Measurements from ENCODE around the gene CUEDC1. TPM values are rescaled to one million over a fixed set of nuclear protein-coding genes. Genes with fewer than 3 reads are reported as not detected.

The CUEDC1 gene
- total RNA-seq, 1 donor from 2014 or later: 38.4 TPM

DNA sequence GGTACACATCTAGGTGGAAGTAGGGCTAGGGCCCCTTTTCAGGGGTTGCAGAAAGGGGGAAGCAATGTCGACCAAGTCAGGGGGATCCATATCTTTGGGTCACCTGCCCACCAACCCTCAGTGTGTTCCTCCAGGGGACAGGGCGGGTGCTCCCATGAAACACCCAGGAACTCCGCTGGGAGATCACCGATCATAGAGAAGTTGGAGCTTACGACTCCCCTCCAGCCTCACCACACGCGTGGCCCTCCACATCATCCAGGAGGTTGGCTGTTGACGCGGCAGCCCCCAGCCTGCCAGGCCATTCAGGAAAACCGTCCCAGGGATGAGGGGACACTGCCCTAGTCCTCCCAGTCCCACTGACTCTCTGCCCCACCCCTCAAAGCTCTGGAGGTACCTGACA, 88.1 kb downstream of the CUEDC1 start:
- DNase-seq (ENCODE audit: extremely low spot score, unreplicated experiment): no peak
- TF ChIP-seq, protein P1, sequence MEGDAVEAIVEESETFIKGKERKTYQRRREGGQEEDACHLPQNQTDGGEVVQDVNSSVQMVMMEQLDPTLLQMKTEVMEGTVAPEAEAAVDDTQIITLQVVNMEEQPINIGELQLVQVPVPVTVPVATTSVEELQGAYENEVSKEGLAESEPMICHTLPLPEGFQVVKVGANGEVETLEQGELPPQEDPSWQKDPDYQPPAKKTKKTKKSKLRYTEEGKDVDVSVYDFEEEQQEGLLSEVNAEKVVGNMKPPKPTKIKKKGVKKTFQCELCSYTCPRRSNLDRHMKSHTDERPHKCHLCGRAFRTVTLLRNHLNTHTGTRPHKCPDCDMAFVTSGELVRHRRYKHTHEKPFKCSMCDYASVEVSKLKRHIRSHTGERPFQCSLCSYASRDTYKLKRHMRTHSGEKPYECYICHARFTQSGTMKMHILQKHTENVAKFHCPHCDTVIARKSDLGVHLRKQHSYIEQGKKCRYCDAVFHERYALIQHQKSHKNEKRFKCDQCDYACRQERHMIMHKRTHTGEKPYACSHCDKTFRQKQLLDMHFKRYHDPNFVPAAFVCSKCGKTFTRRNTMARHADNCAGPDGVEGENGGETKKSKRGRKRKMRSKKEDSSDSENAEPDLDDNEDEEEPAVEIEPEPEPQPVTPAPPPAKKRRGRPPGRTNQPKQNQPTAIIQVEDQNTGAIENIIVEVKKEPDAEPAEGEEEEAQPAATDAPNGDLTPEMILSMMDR (IDR thresholded peaks at IDR 0.05): no peak
- peaks cover 25% of the 10 kb centered on the region for H3K36me3 Mint-ChIP-seq (ENCODE audit: unreplicated experiment)
- no peak overlapping the region for H3K4me3 Mint-ChIP-seq (ENCODE audit: unreplicated experiment)
- no peaks in the 10 kb centered on the region for H3K9me3 Mint-ChIP-seq (ENCODE audit: unreplicated experiment)
- H3K4me1 Mint-ChIP-seq (ENCODE audit: unreplicated experiment): peaks cover 38% of the 10 kb centered on the region
- no peak overlapping the region for H3K27ac Mint-ChIP-seq (ENCODE audit: unreplicated experiment)
- no peaks in the 10 kb centered on the region for H3K27me3 Mint-ChIP-seq (ENCODE audit: unreplicated experiment)

DNA sequence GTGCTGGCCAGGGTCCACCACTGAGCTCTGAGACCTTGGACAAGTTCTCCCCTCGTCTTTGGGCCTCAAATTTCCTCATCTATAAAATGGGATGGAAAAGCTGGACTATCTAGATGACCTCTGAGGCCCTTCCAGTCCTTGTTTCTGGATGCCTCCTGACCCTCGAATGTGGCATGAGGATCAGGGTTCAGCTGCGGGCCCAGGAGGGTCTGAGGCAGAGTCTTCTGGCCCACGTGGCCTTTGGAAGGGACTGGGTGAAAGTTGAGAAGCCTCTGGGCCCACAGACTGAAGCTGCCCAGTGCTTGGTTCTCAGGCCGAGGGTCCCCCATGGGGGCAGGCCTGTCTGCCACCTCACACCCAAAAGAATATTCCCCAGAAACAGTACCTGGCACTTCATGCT, 88.5 kb downstream of the CUEDC1 start:
- no peak for DNase-seq (ENCODE audit: extremely low spot score, unreplicated experiment)
- no peak overlapping the region for H3K27ac Mint-ChIP-seq (ENCODE audit: unreplicated experiment)
- H3K9me3 Mint-ChIP-seq (ENCODE audit: unreplicated experiment): no peaks in the 10 kb centered on the region
- TF ChIP-seq, protein P1 (IDR thresholded peaks at IDR 0.05): no peak
- H3K36me3 Mint-ChIP-seq (ENCODE audit: unreplicated experiment): peaks cover 21% of the 10 kb centered on the region
- H3K4me1 Mint-ChIP-seq (ENCODE audit: unreplicated experiment): peaks cover 39% of the 10 kb centered on the region
- no peak overlapping the region for H3K4me3 Mint-ChIP-seq (ENCODE audit: unreplicated experiment)
- no peaks in the 10 kb centered on the region for H3K27me3 Mint-ChIP-seq (ENCODE audit: unreplicated experiment)

DNA sequence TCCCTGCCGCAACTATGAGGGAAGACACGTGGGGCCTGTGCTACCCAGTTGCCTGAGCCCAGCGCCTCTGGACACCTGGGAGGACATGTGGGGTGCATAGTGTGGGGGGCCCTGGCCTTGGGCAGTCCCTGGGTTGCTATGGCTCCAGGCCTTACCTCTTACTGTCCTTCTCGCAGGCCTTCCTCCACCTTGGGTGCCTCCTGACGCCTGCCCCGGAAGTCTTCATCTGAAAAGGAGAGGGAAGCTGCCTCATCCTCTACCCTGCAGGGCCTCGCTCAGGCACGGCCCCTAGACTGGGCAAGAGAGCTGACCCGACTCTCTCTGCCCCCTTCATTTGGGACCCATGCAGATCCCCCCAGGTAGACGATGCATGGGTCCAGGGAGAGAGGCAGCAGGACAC, 88.9 kb downstream of the CUEDC1 start:
- H3K36me3 Mint-ChIP-seq (ENCODE audit: unreplicated experiment): peaks cover 20% of the 10 kb centered on the region
- H3K9me3 Mint-ChIP-seq (ENCODE audit: unreplicated experiment): no peaks in the 10 kb centered on the region
- no peak for DNase-seq (ENCODE audit: extremely low spot score, unreplicated experiment)
- peaks cover 41% of the 10 kb centered on the region for H3K4me1 Mint-ChIP-seq (ENCODE audit: unreplicated experiment)
- H3K27ac Mint-ChIP-seq (ENCODE audit: unreplicated experiment): no peak overlapping the region
- no peaks in the 10 kb centered on the region for H3K27me3 Mint-ChIP-seq (ENCODE audit: unreplicated experiment)
- TF ChIP-seq, protein P1 (IDR thresholded peaks at IDR 0.05): no peak
- no peak overlapping the region for H3K4me3 Mint-ChIP-seq (ENCODE audit: unreplicated experiment)

DNA sequence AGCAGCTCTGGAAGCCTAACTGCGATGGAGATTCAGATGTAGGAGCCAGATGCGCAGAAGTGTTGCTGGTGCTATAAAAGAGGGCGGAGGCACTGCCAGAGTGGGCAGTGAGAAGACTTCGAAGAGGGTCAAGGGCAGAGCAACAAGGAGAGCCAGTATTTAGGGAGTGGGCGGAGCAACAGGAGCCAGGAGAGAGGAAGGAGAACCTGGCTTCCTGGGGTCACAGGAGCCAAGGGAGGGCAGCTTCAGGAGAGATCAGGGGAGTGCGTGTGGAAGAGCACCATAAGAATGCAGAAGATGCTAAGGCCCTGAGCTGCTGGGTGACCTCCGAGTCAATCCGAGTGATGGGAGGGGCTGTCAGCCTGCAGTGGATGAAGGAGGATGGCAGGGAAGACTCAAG, 90.9 kb downstream of the CUEDC1 start:
- TF ChIP-seq, protein P1 (IDR thresholded peaks at IDR 0.05): no peak
- no peak for DNase-seq (ENCODE audit: extremely low spot score, unreplicated experiment)
- Mint-ChIP-seq H3K4me1 (ENCODE audit: unreplicated experiment) (peaks cover 41% of the 10 kb centered on the region), H3K27ac (ENCODE audit: unreplicated experiment) (no peak overlapping the region), H3K4me3 (ENCODE audit: unreplicated experiment) (no peak overlapping the region), H3K27me3 (ENCODE audit: unreplicated experiment) (no peaks in the 10 kb centered on the region), H3K36me3 (ENCODE audit: unreplicated experiment) (peaks cover 12% of the 10 kb centered on the region), H3K9me3 (ENCODE audit: unreplicated experiment) (no peaks in the 10 kb centered on the region)

- Mint-ChIP-seq H3K4me1 (ENCODE audit: unreplicated experiment) (peaks cover 30% of the 10 kb centered on the region), H3K27me3 (ENCODE audit: unreplicated experiment) (no peaks in the 10 kb centered on the region), H3K27ac (ENCODE audit: unreplicated experiment) (no peak overlapping the region), H3K36me3 (ENCODE audit: unreplicated experiment) (peaks cover 12% of the 10 kb centered on the region), H3K9me3 (ENCODE audit: unreplicated experiment) (no peaks in the 10 kb centered on the region), H3K4me3 (ENCODE audit: unreplicated experiment) (no peak overlapping the region)
- DNase-seq (ENCODE audit: extremely low spot score, unreplicated experiment): no peak
- TF ChIP-seq, protein P1 (IDR thresholded peaks at IDR 0.05): no peak
Observed at GRCh38 chr17:57862694-57863667, 92.2 kb downstream of the CUEDC1 start.
